B cell (primary cell): Measurements from ENCODE around the gene TMEM233. TPM values are rescaled to one million over a fixed set of nuclear protein-coding genes. Genes with fewer than 3 reads are reported as not detected.
"Not testable (repeated sequence)": the region's sequence is repeated elsewhere in the genome, so short reads cannot be mapped to it uniquely, and the experiment has no call there.

Source experiments
- ATAC-seq: fragments of 200-7000 bp; cut with Tn5 transposase; one replicate; pipeline ENCODE4 v1.10.0; 2021; ENCODE audit warnings: low read depth, mild to moderate bottlenecking, moderate number of reproducible peaks, moderate library complexity
- CTCF ChIA-PET: fragments of 350-600 bp; sonication (Branson Sonifier 250); formaldehyde crosslinking; loops from one replicate; lab custom pipeline; 2021; ENCODE audit warnings: antibody characterized with exemption, inconsistent platforms; lab: Charles Lee
- POLR2A ChIA-PET: fragments of 350-600 bp; sonication (Branson Sonifier 250); formaldehyde crosslinking; loops from one replicate; lab custom pipeline; 2021; ENCODE audit warnings: antibody characterized with exemption; lab: Charles Lee
- DNase-seq: peaks from one replicate; pipeline ENCODE4 v3.0.0; 2013
- H2AFZ ChIP-seq: 2 replicates; pipeline ENCODE4 v1.6.1; 2012; ENCODE audit warnings: mild to moderate bottlenecking, low read depth, low read length; ENCODE audit not compliant: insufficient read depth, poor library complexity, severe bottlenecking
- H3K27ac ChIP-seq, 2 donors: 1 replicate in 1 of 2; 2 replicates in 1 of 2; pipeline ENCODE4 v1.5.1; 2012 to 2013; ENCODE audit warnings: low read length in 2 of 2, mild to moderate bottlenecking in 2 of 2, moderate library complexity in 1 of 2
- H3K27me3 ChIP-seq, 4 experiments: fragments of 200-600 bp in 1 of 4; sonication (generic) in 1 of 4; replicated peaks in 1 of 4; 1 replicate in 2 of 4; 2 replicates in 2 of 4; pipeline versions ENCODE4 v1.6.1 to v1.7.0; 2013 to 2016; ENCODE audit warnings: low read length in 3 of 4, mild to moderate bottlenecking in 2 of 4, mixed read lengths in 1 of 4, moderate library complexity in 1 of 4; ENCODE audit not compliant: insufficient read depth in 4 of 4, control insufficient read depth in 3 of 4; ENCODE audit errors: control extremely low read depth in 1 of 4
- H3K36me3 ChIP-seq, 2 experiments: replicated peaks in 1 of 2; 1 replicate in 1 of 2; 2 replicates in 1 of 2; pipeline versions ENCODE4 v1.6.1 to v1.7.1; 2013; ENCODE audit warnings: low read length in 1 of 2; ENCODE audit not compliant: insufficient read depth in 2 of 2, control insufficient read depth in 1 of 2; ENCODE audit errors: control extremely low read depth in 1 of 2, extremely low read depth in 1 of 2
- H3K4me1 ChIP-seq, 2 donors: fragments of 200-600 bp in 1 of 2; sonication (generic) in 1 of 2; 1 replicate in 1 of 2; 2 replicates in 1 of 2; pipeline versions ENCODE4 v1.5.1 to v1.6.1; 2013 to 2017; ENCODE audit warnings: low read length in 2 of 2; ENCODE audit not compliant: control insufficient read depth in 2 of 2, insufficient read depth in 2 of 2
- H3K4me2 ChIP-seq: replicated peaks from 2 replicates; pipeline ENCODE3; 2012; ENCODE audit warnings: mild to moderate bottlenecking, low read depth, low read length; ENCODE audit not compliant: poor library complexity, severe bottlenecking
- H3K4me3 ChIP-seq, 5 experiments: fragments of 200-600 bp in 1 of 5; sonication (generic) in 1 of 5; 1 replicate in 3 of 5; 2 replicates in 2 of 5; pipeline versions ENCODE4 v1.5.1 to v1.7.0; 2011 to 2016; ENCODE audit warnings: low read length in 4 of 5, mild to moderate bottlenecking in 4 of 5, low read depth in 2 of 5, control low read depth in 1 of 5, moderate library complexity in 1 of 5; ENCODE audit not compliant: insufficient read depth in 1 of 5; ENCODE audit errors: control extremely low read depth in 1 of 5, extremely low read depth in 1 of 5
- H3K79me2 ChIP-seq: fragments of 200-600 bp; sonication (generic); one replicate; pipeline ENCODE4 v1.6.0; 2016; ENCODE audit warnings: low read length; ENCODE audit not compliant: control insufficient read depth, insufficient read depth
- H3K9ac ChIP-seq: fragments of 200-600 bp; sonication (generic); 2 replicates; pipeline ENCODE4 v1.6.1; 2017; ENCODE audit warnings: mild to moderate bottlenecking, low read length, moderate library complexity
- H3K9me3 ChIP-seq, 3 donors: one replicate each; pipeline versions ENCODE4 v1.6.1 to v1.7.1; 2013; ENCODE audit warnings: low read length in 2 of 3; ENCODE audit not compliant: control insufficient read depth in 2 of 3, insufficient read depth in 1 of 3; ENCODE audit errors: control extremely low read depth in 1 of 3
- H4K20me1 ChIP-seq: 2 replicates; pipeline ENCODE4 v1.6.0; 2012; ENCODE audit warnings: mild to moderate bottlenecking, low read length; ENCODE audit not compliant: insufficient read depth, control insufficient read depth, poor library complexity, severe bottlenecking
- H3K27ac Mint-ChIP-seq: one replicate; pipeline ENCODE4 v1.8.0; 2021; ENCODE audit warnings: mixed read lengths
- H3K27me3 Mint-ChIP-seq: one replicate; pipeline ENCODE4 v1.8.0; 2021; ENCODE audit warnings: mixed read lengths
- H3K4me1 Mint-ChIP-seq: one replicate; pipeline ENCODE4 v1.8.0; 2021; ENCODE audit warnings: mixed read lengths
- H3K4me3 Mint-ChIP-seq: one replicate; pipeline ENCODE4 v1.8.0; 2021; ENCODE audit warnings: mixed read lengths
- H3K9me3 Mint-ChIP-seq: one replicate; pipeline ENCODE4 v1.8.0; 2022; ENCODE audit warnings: mixed read lengths; ENCODE audit not compliant: insufficient read depth
- CTCF ChIP-seq: fragments of 200-600 bp; IDR thresholded peaks from one replicate; pipeline ENCODE4 v1.8.0; 2022; ENCODE audit warnings: antibody characterized with exemption, mild to moderate bottlenecking
- EZH2 ChIP-seq: IDR thresholded peaks from 2 replicates; pipeline ENCODE4 v1.6.1; 2012; ENCODE audit warnings: borderline replicate concordance, low read depth, mild to moderate bottlenecking, moderate library complexity, low read length; ENCODE audit not compliant: insufficient read depth, poor library complexity, severe bottlenecking
- WGBS: methylation state at CpG from one replicate; pipeline ENCODE4 v1.1.5; 2013; ENCODE audit warnings: missing lambda C conversion rate; ENCODE audit not compliant: insufficient coverage; 5-methylcytosine and 5-hydroxymethylcytosine counted together
- intact Hi-C: fragments of 100-400 bp; cut with micrococcal nuclease; formaldehyde crosslinking; loops from one replicate; pipeline ENCODE4 v1.10.0; 2022
- polyA plus RNA-seq: library from polyadenylated mRNA; depleted of rRNA; stranded (reverse); fragments of >200 nt; gene quantifications from 2 replicates; pipeline ENCODE4 v1.2.3, GENCODE V29; 2012
- total RNA-seq, 2 donors: library from RNA; stranded (reverse); fragments of 120-200 nt in 1 of 2; gene quantifications; 1 replicate in 1 of 2; 2 replicates in 1 of 2; pipeline versions ENCODE4 v1.2.3 to v1.2.4, GENCODE V29; 2013 to 2022

Gene TMEM233
- total and polyA plus RNA-seq, 2 donors (not counting 1 experiment from before 2014, with no cell fraction given) = not detected

- Histone ChIP-seq H3K27me3 (peaks cover 0 to 9% (median 2%) of the 10 kb centered on the region in 4 experiments), H3K4me3 (no peak overlapping the region), H3K9me3 (peaks cover 0 to 17% (median 7%) of the 10 kb centered on the region in 3 donors), H3K27ac (no peak overlapping the region), H3K79me2 (no peaks in the 10 kb centered on the region), H4K20me1 (no peaks in the 10 kb centered on the region), H3K36me3 (no peaks in the 10 kb centered on the region), H3K4me2 (no peak overlapping the region), H2AFZ (no peak overlapping the region), H3K4me1 (no peaks in the 10 kb centered on the region), H3K9ac (no peak overlapping the region)
- intact Hi-C loops = no loop called here
- ChIA-PET CTCF (interaction anchor here (1.0 kb wide), 1 partner anchor 19 kb away, joined by 3 read pairs; the partner anchor contains the start of gene PRKAB1), POLR2A (no interaction called here)
- ATAC-seq (no peak), DNase-seq (no peak)
- Mint-ChIP-seq H3K27me3 (peaks cover 19% of the 10 kb centered on the region), H3K27ac (no peak overlapping the region), H3K4me1 (no peaks in the 10 kb centered on the region), H3K4me3 (no peak overlapping the region), H3K9me3 (peaks cover 2% of the 10 kb centered on the region)
- TF ChIP-seq EZH2 (no peak), CTCF (peak; percentile 78)
- WGBS = 80% methylated on average over 2 of the region's 4 CpGs
Measured at GRCh38 chr12:119649202-119649808, 55.7 kb downstream of the TMEM233 start.

GRCh38 chr12:119652665-119653064 is 59.1 kb downstream of the TMEM233 start:
- Histone ChIP-seq H3K9ac (no peak overlapping the region), H3K36me3 (no peaks in the 10 kb centered on the region), H3K4me1 (no peaks in the 10 kb centered on the region), H3K27me3 (peaks cover 0 to 7% (median 2%) of the 10 kb centered on the region in 4 experiments), H4K20me1 (no peaks in the 10 kb centered on the region), H3K27ac (no peak overlapping the region), H2AFZ (no peak overlapping the region), H3K79me2 (no peaks in the 10 kb centered on the region), H3K4me2 (no peak overlapping the region), H3K9me3 (peaks cover 0 to 17% (median 12%) of the 10 kb centered on the region in 3 donors), H3K4me3 (no peak overlapping the region)
- H3K9me3 Mint-ChIP-seq = peaks cover 2% of the 10 kb centered on the region
- no CpG with 5 or more reads among the region's 3 CpGs for WGBS
- no peak for ATAC-seq
- TF ChIP-seq CTCF (no peak), EZH2 (no peak)
- POLR2A ChIA-PET = no interaction called here
- DNase-seq = no peak
- peaks cover 12% of the 10 kb centered on the region for H3K27me3 Mint-ChIP-seq
- no peaks in the 10 kb centered on the region for H3K4me1 Mint-ChIP-seq
- CTCF ChIA-PET = no interaction called here
- intact Hi-C loops = no loop called here
- H3K27ac Mint-ChIP-seq = no peak overlapping the region
- no peak overlapping the region for H3K4me3 Mint-ChIP-seq

- 88% methylated on average over 2 of the region's 2 CpGs for WGBS
- POLR2A ChIA-PET, H3K9me3 Mint-ChIP-seq: not testable (repeated sequence)
Measured at GRCh38 chr12:119657001-119657400, 63.4 kb downstream of the TMEM233 start.

More at GRCh38 chr12:119657001-119657400, 63.4 kb downstream of the TMEM233 start:
- H4K20me1 ChIP-seq, ATAC-seq, H3K4me1 Mint-ChIP-seq, H3K27ac ChIP-seq, H3K9ac ChIP-seq, H2AFZ ChIP-seq, DNase-seq, H3K4me2 ChIP-seq, H3K27me3 ChIP-seq, H3K27me3 Mint-ChIP-seq, H3K4me3 Mint-ChIP-seq, H3K4me3 ChIP-seq, H3K27ac Mint-ChIP-seq, H3K36me3 ChIP-seq, H3K4me1 ChIP-seq, intact Hi-C loops, H3K79me2 ChIP-seq: not testable (repeated sequence)
- H3K9me3 ChIP-seq = peaks cover 0 to 16% (median 12%) of the 10 kb centered on the region in 3 donors
- CTCF ChIA-PET = interaction anchor here (1.3 kb wide), 1 partner anchor 8 kb away, joined by 3 read pairs; no protein-coding TSS in a partner anchor
